Measurements from ENCODE around the gene NAE1.

Gene NAE1

GRCh38 chr16:66849549-66849948, 18.8 kb upstream of the NAE1 start:
- no peak for TF ChIP-seq CTCF (IDR thresholded peaks at IDR 0.05; ENCODE audit: low read depth, low read length, missing control alignments)
- no peak for DNase-seq (ENCODE audit: low read depth)
- H3K4me3 ChIP-seq (ENCODE audit: low read depth, low read length): no peak overlapping the region

GRCh38 chr16:66849021-66849420, 18.2 kb upstream of the NAE1 start:
- no peak for TF ChIP-seq CTCF (IDR thresholded peaks at IDR 0.05; ENCODE audit: low read depth, low read length, missing control alignments)
- DNase-seq (ENCODE audit: low read depth): no peak
- no peak overlapping the region for H3K4me3 ChIP-seq (ENCODE audit: low read depth, low read length)

GRCh38 chr16:66848172-66848571, 17.4 kb upstream of the NAE1 start:
- DNase-seq (ENCODE audit: low read depth): no peak
- no peak for TF ChIP-seq CTCF (IDR thresholded peaks at IDR 0.05; ENCODE audit: low read depth, low read length, missing control alignments)
- no peak overlapping the region for H3K4me3 ChIP-seq (ENCODE audit: low read depth, low read length)

- TF ChIP-seq CTCF (IDR thresholded peaks at IDR 0.05; ENCODE audit: low read depth, low read length, missing control alignments): no peak
- DNase-seq (ENCODE audit: low read depth): no peak
- no peak overlapping the region for H3K4me3 ChIP-seq (ENCODE audit: low read depth, low read length)
Measured at GRCh38 chr16:66847533-66848067, 16.8 kb upstream of the NAE1 start.

- no peak for DNase-seq (ENCODE audit: low read depth)
- H3K4me3 ChIP-seq (ENCODE audit: low read depth, low read length): no peak overlapping the region
- no peak for TF ChIP-seq CTCF (IDR thresholded peaks at IDR 0.05; ENCODE audit: low read depth, low read length, missing control alignments)
Measured at GRCh38 chr16:66846831-66847230, 16.1 kb upstream of the NAE1 start.

- TF ChIP-seq CTCF (IDR thresholded peaks at IDR 0.05; ENCODE audit: low read depth, low read length, missing control alignments): no peak
- no peak overlapping the region for H3K4me3 ChIP-seq (ENCODE audit: low read depth, low read length)
- DNase-seq (ENCODE audit: low read depth): no peak
Measured at GRCh38 chr16:66846266-66846665, 15.5 kb upstream of the NAE1 start.

GRCh38 chr16:66845791-66846221, 15.0 kb upstream of the NAE1 start:
- DNase-seq (ENCODE audit: low read depth): no peak
- no peak overlapping the region for H3K4me3 ChIP-seq (ENCODE audit: low read depth, low read length)
- TF ChIP-seq CTCF (IDR thresholded peaks at IDR 0.05; ENCODE audit: low read depth, low read length, missing control alignments): no peak
